GM18507 (cell line): Measurements from ENCODE around the gene POU3F1.
"Not testable (repeated sequence)": the region's sequence is repeated elsewhere in the genome, so short reads cannot be mapped to it uniquely, and the experiment has no call there.

ENCODE experiments used
- DNase-seq: peaks from one replicate; pipeline ENCODE4 v3.0.0; 2011; ENCODE audit warnings: low read depth; ENCODE audit not compliant: insufficient read length; ENCODE audit errors: extremely low spot score
- FAIRE-seq: peaks from 2 replicates; lab custom pipeline; 2011; peaks lifted over from hg19 to GRCh38; lab: Jason Lieb, UNC

POU3F1 gene

DNA sequence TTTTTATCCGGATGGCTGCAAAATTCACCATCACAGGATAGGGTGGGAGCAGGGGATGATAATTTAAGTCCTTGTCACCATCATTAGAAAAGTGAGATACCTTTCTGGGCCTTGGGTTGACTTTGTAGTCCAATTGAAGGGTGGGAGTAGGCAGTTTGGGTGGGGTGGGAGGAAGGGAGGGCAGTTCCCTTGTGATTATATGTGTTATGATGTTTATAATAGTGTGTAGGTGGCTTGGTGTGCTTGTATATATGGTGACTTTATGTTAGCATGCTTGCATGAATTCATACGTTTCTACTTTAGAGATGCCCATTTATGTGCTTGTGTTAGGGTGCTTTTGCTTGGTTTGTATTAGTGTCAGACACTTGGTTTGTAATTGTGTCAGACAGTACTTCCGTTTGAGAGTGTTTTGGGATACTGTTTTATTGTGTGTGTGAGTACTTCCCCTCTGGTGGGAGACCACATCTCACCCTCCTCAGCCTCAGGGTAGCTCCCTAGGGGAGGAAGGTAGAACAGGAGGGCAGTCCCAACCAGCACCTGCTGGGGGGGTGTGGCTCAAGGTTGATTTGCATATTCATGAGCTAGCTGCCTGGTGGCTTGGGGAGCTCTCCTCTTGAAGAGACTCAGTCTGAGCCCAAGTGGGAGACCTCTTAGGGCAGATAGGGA lies 6.3 kb upstream of the POU3F1 start:
- no peak for DNase-seq
- peak; percentile 96 for FAIRE-seq

DNA sequence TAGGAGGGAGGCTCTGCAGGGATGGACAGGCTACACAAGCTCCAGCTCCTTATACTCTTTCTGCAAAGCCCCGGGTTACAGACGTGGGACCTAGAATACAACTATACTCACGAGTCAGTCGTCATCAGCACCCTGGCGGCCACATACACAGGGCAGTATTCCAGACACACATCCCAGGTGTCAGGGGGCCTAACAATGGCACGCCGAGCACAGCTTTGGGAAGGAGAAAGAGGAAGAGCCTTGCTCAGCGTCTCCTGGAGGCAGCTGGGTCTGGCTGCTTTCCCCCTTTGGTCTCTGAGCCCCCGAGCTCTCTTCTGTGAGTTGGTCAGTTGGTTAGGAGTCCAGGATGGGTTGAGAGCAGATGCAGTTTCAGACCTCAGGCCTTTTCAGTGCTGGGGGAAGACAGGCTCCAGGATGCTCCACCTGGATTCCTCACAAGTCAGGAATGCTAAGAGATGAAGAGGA lies 4.5 kb upstream of the POU3F1 start:
- FAIRE-seq = peak; percentile 5

GRCh38 chr1:38050397-38051078 lies 3.9 kb upstream of the POU3F1 start:
- DNase-seq = no peak
- no peak for FAIRE-seq

More for the DNA sequence above, 4.5 kb upstream of the POU3F1 start:
- no peak for DNase-seq

- DNase-seq (no peak), FAIRE-seq (no peak)
Observed at GRCh38 chr1:38047603-38048141, 1.1 kb upstream of the POU3F1 start.

DNA sequence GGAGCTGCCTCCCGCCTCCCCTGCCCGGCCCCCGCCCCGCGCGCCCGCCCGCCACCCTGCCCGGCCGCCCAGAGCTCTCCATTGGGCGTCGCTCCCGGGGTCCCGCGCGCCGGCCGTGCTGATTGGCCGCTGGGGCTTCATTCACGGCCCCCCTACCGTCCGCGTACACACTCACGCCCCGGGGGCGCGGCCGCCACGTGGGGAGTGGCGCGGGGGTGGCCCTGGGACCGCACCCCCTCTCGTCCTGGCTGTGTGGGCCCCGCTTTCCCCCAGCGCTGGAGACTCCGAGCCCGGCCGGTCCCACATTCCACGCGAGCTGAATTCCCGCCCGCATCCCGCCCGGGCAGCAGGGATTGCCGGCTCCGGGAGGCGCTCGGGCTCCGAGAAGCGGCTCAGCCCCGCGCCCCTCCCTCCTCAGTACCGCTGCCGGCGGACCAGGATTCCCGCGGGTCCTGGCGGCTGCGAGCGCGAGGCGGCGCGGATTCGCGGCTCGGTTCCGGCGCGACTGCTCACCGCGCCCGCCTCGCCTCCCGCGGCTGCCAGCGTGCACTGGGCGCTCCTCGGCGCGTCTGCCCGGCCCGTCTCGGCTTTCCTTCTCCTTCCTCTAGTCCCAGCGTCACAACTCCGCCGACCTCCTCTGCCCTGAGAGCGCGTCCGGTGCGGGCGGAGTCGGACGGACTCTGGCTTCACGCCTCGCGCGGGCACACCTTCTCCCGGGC lies 450 bp upstream of the POU3F1 start:
- FAIRE-seq (peak; percentile 74), DNase-seq (peak; percentile 81)

DNA sequence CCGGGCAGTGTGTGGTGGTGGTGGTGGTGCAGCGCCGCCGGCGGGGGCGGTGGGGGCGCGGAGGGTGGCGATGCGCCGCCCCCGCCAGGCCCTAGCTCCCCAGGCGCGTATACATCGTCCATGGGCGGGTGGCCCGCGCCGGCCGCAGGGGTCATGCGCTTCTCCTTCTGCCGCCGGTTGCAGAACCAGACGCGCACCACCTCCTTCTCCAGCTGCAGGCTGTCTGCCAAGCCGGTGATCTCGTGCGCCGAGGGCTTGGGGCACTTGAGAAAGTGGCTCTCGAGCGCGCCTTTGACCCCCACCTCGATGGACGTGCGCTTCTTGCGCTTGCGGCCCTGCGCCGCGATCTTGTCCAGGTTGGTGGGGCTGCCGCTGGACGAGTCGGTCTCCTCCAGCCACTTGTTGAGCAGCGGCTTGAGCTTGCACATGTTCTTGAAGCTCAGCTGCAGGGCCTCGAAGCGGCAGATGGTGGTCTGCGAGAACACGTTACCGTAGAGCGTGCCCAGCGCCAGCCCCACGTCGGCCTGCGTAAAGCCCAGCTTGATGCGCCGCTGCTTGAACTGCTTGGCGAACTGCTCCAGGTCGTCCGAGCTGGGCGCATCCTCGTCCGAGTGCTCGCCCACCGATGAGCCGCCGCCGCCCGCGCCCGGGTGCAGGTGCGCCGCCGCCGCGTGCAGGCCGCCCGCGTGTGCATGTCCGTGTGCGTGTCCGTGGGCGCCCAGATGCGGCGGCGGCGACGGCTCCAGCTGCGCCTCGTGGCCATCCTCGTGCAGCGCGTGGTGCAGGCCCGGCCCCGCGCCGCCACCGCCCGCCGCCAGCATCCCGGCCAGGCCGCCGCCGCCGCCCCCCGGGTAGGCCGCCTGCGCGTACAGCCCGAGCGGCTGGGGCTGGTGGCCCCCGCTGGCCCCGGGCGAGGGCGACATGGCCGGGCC lies 926 bp downstream of the POU3F1 start:
- DNase-seq (no peak), FAIRE-seq (no peak)

GRCh38 chr1:38044221-38045215 lies 2.1 kb downstream of the POU3F1 start:
- FAIRE-seq (no peak), DNase-seq (no peak)

DNA sequence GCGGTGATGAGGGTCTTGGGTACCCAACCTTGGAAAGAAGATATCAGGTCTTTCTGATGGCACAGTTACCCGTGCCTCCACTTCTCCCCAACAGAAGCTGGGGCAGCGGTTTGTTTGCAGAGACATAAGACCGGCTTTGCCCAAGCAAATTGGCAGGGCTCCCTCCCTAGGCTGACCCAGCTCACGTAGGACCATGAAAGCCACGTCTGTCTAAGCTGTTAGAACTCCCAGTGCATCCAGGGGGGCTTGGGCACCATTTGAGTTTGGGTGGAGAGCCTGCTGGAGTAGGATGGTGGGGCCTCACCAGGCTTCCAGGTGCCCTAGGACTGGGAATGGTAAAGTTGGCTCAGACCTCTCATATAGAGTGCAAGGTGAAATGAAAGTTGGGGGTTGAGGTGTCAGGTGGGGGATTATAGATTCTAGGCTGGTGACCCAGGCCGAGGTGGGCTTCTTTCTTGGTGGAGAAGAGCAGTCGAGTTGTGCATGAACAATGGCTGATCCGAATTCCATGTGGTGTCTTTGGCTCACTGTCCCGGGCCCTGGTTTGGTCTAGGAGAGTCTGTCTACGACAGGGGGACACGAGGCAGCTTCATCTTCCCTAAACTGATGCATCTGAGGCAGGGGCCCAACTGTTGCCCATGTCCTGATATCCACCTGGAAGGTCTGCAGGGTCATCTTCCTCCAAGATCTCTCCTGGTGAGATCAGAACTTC lies 3.4 kb downstream of the POU3F1 start:
- DNase-seq = no peak
- FAIRE-seq = no peak

GRCh38 chr1:38041936-38042834 lies 4.4 kb downstream of the POU3F1 start:
- no peak for FAIRE-seq
- no peak for DNase-seq

- DNase-seq = no peak
- no peak for FAIRE-seq
Observed at GRCh38 chr1:38039331-38040088, 7.1 kb downstream of the POU3F1 start.

- FAIRE-seq = no peak
- no peak for DNase-seq
Observed at GRCh38 chr1:38038861-38039260, 7.7 kb downstream of the POU3F1 start.

DNA sequence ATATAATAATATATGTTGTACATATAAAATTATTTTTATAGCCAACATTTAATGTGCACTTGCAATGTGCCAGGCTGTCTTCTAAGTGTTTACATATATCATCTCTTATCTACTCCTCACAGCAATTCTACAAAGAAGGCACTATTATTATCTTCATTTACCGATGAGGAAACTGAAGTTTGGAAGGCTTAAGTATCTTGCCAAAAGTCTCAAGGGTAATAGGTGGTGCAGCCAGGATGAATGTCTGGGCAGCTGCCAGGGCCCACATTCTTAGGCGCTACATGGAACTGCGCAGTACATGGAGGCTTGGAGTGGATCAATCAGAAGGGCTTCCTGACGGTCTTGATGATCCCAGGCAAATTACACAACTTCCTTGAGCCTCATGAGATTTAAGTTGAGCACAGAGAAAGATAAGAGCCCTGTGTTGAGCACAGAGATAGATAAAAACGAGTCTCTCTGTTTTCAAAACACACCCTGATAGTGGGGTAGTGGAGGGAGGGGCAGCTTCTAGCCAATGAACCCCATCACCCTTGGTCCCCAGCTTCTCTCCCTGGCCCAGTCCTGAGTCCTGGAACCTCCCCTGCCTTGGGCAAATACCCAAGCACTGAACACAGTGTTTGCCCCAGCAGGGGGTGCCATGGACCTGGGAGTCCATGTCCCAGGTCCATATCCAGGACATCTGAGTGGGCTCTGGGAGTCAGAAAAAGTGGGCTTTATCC lies 9.2 kb downstream of the POU3F1 start:
- no peak for FAIRE-seq
- no peak for DNase-seq

DNA sequence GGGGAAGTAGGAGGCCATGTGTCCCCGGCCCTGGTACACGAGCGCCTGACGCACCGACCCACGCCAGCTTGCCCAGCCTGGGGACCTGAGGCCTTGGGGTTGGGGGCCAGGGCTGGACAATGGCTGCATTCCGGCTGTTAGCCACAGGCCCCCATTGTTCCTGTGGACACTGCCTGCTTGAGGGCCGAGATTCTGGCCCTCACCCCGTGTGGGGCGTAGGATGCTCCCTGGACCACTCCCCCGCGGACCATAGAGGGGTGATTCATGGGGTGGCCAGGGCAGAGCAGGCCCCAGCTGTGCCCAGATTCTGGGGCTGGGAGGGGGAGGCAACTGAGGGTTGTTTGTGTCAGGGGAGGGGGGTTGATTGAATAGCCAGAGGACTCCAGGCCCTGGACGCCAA lies 11.7 kb downstream of the POU3F1 start:
- no peak for FAIRE-seq
- no peak for DNase-seq

DNA sequence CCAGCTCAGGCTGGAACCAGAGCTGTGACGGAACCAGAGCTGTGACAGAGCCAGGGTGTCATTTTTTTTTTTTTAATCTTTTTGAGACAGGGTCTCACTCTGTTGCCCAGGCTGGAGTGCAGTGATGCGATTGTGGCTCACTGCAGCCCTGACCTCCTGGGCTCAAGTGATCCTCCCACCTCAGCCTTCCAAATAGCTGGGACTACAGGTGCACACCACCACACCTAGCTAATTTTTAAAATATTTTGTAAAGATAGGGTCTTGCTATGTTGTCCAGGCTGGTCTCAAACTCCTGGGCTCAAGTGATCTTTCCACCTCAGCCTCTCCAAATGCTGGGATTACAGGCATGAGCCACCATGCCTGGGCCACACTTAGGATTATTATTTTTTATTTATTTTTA lies 13.6 kb downstream of the POU3F1 start:
- not testable (repeated sequence) for DNase-seq, FAIRE-seq

- DNase-seq (no peak), FAIRE-seq (peak; percentile 45)
Observed at GRCh38 chr1:38031513-38031866, 15.1 kb downstream of the POU3F1 start.
